HK-2 (cell line): ENCODE measurements around the gene SPATA18.
"Not testable (repeated sequence)": the region's sequence is repeated elsewhere in the genome, so short reads cannot be mapped to it uniquely, and the experiment has no call there.

Experiments
- DNase-seq: peaks from one replicate; pipeline ENCODE4 v3.0.0-alpha.2; 2018; ENCODE audit not compliant: unreplicated experiment

SPATA18 gene

GRCh38 chr4:52107336-52107735 is 56.2 kb downstream of the SPATA18 start:
- no peak for DNase-seq

- DNase-seq = no peak
These were observed 56.6 kb downstream of the SPATA18 start for GRCh38 chr4:52107745-52108144.

- no peak for DNase-seq
These were observed 59.1 kb downstream of the SPATA18 start for GRCh38 chr4:52110171-52110570.

- no peak for DNase-seq
These were observed 60.9 kb downstream of the SPATA18 start for GRCh38 chr4:52111995-52112394.

- DNase-seq = no peak
These were observed 61.3 kb downstream of the SPATA18 start for GRCh38 chr4:52112411-52112810.

GRCh38 chr4:52116641-52117040 is 65.5 kb downstream of the SPATA18 start:
- no peak for DNase-seq

- DNase-seq = no peak
These were observed 75.1 kb downstream of the SPATA18 start for GRCh38 chr4:52126226-52126625.

- no peak for DNase-seq
These were observed 75.9 kb downstream of the SPATA18 start for GRCh38 chr4:52126966-52127365.

GRCh38 chr4:52135171-52135570 is 84.1 kb downstream of the SPATA18 start:
- DNase-seq = no peak

GRCh38 chr4:52137152-52137551 is 86.0 kb downstream of the SPATA18 start:
- DNase-seq = not testable (repeated sequence)

- DNase-seq = no peak
These were observed 91.7 kb downstream of the SPATA18 start for GRCh38 chr4:52142816-52143215.

- DNase-seq = no peak
These were observed 92.7 kb downstream of the SPATA18 start for GRCh38 chr4:52143815-52144214.

GRCh38 chr4:52144372-52144771 is 93.3 kb downstream of the SPATA18 start:
- no peak for DNase-seq
